ENCODE results near the gene IL15RA.

GRCh38 chr10:6010569-6010968 lies 33.2 kb upstream of the IL15RA start:
- TF ChIP-seq CTCF (IDR thresholded peaks at IDR 0.05) (no peak), ZFX (IDR thresholded peaks at IDR 0.05; ENCODE audit: borderline replicate concordance) (no peak)
